ENCODE results near the gene ATIC.

DNA sequence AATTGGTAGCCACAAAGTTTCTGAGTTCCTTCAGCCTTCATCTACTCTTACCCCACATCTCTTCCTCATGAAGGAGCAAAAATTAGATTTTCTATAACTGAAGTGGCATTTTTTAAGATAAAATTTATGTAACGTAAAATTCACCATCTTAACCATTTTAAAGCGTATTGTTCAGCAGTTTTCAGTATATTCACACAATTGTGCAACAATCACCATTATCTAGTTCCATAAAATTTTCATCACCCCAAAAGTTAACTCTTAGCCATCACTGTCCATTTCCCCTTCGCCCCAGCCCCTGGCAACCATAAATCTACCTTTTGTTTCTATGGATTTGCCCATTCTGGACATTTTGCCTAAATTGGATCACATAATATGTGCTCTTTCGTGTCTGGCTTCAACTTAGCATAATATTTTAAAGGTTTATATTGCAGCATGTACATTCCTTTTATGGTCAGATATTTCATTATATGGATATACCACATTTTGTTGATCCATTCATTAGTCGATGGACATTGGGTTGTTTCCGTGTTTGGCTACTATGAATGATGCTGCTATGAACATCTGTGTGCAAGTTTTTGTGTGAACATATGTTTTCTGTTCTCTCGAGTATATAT lies 44.6 kb downstream of the ATIC start:
- TF ChIP-seq, protein P1, sequence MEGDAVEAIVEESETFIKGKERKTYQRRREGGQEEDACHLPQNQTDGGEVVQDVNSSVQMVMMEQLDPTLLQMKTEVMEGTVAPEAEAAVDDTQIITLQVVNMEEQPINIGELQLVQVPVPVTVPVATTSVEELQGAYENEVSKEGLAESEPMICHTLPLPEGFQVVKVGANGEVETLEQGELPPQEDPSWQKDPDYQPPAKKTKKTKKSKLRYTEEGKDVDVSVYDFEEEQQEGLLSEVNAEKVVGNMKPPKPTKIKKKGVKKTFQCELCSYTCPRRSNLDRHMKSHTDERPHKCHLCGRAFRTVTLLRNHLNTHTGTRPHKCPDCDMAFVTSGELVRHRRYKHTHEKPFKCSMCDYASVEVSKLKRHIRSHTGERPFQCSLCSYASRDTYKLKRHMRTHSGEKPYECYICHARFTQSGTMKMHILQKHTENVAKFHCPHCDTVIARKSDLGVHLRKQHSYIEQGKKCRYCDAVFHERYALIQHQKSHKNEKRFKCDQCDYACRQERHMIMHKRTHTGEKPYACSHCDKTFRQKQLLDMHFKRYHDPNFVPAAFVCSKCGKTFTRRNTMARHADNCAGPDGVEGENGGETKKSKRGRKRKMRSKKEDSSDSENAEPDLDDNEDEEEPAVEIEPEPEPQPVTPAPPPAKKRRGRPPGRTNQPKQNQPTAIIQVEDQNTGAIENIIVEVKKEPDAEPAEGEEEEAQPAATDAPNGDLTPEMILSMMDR (IDR thresholded peaks at IDR 0.05) = no peak
- TF ChIP-seq POLR2A (IDR thresholded peaks at IDR 0.05) = no peak

Data from heart left ventricle (tissue), 13 donors.